H1 (cell line): ENCODE results near the gene NLRP11.

ENCODE experiments used
- CHD1 ChIP-seq: IDR thresholded peaks from 2 replicates; pipeline ENCODE4 v1.6.1; 2012; ENCODE audit warnings: low read depth, low read length, improper control_type of control experiment
- EGR1 ChIP-seq: IDR thresholded peaks from 2 replicates; pipeline ENCODE4 v1.6.1; 2011; ENCODE audit warnings: low read depth, low read length, borderline replicate concordance
- EZH2 ChIP-seq: fragments of 200-600 bp; sonication (generic); IDR thresholded peaks from 2 replicates; pipeline ENCODE4 v1.7.1; 2012; ENCODE audit warnings: low read depth, mild to moderate bottlenecking, moderate library complexity, low read length, inconsistent platforms; ENCODE audit not compliant: severe bottlenecking
- GABPA ChIP-seq: IDR thresholded peaks from 2 replicates; pipeline ENCODE4 v1.6.1; 2011; ENCODE audit warnings: mild to moderate bottlenecking, low read length, moderate library complexity, borderline replicate concordance; ENCODE audit not compliant: insufficient read depth
- KDM1A ChIP-seq: fragments of 200-600, 300-600 bp; sonication (generic); IDR thresholded peaks from 2 replicates; pipeline ENCODE4 v1.7.1; 2016; ENCODE audit warnings: mild to moderate bottlenecking, low read length, borderline replicate concordance
- SP4 ChIP-seq: IDR thresholded peaks from 2 replicates; pipeline ENCODE4 v1.6.1; 2012; ENCODE audit warnings: low read length, inconsistent platforms
- TAF1 ChIP-seq: IDR thresholded peaks from 2 replicates; pipeline ENCODE4 v1.6.1; 2011; ENCODE audit warnings: mild to moderate bottlenecking, low read depth, low read length
- YY1 ChIP-seq: IDR thresholded peaks from 2 replicates; pipeline ENCODE4 v1.6.1; 2011; ENCODE audit warnings: low read depth, mild to moderate bottlenecking, low read length
- ZNF274 ChIP-seq: IDR thresholded peaks from 2 replicates; pipeline ENCODE4 v1.7.0; 2012; ENCODE audit warnings: low read length, borderline replicate concordance; ENCODE audit errors: extremely low read depth
- TF ChIP-seq, protein P1 (sequence below): fragments of 300-600 bp; sonication (generic); IDR thresholded peaks from 2 replicates; pipeline ENCODE4 v1.7.1; 2012; ENCODE audit warnings: low read length, moderate library complexity, mild to moderate bottlenecking, inconsistent platforms; ENCODE audit not compliant: insufficient replicate concordance
- TF ChIP-seq, protein P2 (sequence below), 3 experiments: IDR thresholded peaks; 1 replicate in 2 of 3; 2 replicates in 1 of 3; pipeline versions ENCODE4 v1.5.1 to v1.6.1; 2011; ENCODE audit warnings: low read length in 3 of 3, mild to moderate bottlenecking in 3 of 3, inconsistent platforms in 2 of 3, low read depth in 1 of 3, moderate library complexity in 1 of 3; ENCODE audit not compliant: insufficient read depth in 1 of 3; ENCODE audit errors: control extremely low read depth in 1 of 3

DNA sequence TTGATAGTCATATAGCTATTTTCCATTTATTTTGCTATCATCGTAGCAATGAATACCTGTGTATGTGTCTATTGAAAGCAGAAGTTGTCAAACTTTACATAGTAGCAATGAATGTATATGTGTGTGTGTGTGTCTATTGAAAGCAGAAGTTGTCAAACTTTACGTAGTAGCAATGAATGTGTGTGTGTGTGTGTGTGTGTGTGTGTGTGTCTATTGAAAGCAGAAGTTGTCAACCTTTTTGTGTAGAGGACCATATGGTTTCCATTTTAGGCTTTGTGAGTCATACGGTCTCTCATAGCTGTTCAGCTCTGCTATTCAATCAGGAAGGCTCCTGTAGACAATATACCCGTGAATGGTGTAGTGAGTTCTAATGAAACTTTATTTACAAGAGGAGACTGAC, 25.4 kb upstream of the NLRP11 start:
- no peak for TF ChIP-seq EZH2
- TF ChIP-seq GABPA, result no peak
- TF ChIP-seq TAF1, result no peak
- TF ChIP-seq YY1, result no peak
- TF ChIP-seq, protein P1, sequence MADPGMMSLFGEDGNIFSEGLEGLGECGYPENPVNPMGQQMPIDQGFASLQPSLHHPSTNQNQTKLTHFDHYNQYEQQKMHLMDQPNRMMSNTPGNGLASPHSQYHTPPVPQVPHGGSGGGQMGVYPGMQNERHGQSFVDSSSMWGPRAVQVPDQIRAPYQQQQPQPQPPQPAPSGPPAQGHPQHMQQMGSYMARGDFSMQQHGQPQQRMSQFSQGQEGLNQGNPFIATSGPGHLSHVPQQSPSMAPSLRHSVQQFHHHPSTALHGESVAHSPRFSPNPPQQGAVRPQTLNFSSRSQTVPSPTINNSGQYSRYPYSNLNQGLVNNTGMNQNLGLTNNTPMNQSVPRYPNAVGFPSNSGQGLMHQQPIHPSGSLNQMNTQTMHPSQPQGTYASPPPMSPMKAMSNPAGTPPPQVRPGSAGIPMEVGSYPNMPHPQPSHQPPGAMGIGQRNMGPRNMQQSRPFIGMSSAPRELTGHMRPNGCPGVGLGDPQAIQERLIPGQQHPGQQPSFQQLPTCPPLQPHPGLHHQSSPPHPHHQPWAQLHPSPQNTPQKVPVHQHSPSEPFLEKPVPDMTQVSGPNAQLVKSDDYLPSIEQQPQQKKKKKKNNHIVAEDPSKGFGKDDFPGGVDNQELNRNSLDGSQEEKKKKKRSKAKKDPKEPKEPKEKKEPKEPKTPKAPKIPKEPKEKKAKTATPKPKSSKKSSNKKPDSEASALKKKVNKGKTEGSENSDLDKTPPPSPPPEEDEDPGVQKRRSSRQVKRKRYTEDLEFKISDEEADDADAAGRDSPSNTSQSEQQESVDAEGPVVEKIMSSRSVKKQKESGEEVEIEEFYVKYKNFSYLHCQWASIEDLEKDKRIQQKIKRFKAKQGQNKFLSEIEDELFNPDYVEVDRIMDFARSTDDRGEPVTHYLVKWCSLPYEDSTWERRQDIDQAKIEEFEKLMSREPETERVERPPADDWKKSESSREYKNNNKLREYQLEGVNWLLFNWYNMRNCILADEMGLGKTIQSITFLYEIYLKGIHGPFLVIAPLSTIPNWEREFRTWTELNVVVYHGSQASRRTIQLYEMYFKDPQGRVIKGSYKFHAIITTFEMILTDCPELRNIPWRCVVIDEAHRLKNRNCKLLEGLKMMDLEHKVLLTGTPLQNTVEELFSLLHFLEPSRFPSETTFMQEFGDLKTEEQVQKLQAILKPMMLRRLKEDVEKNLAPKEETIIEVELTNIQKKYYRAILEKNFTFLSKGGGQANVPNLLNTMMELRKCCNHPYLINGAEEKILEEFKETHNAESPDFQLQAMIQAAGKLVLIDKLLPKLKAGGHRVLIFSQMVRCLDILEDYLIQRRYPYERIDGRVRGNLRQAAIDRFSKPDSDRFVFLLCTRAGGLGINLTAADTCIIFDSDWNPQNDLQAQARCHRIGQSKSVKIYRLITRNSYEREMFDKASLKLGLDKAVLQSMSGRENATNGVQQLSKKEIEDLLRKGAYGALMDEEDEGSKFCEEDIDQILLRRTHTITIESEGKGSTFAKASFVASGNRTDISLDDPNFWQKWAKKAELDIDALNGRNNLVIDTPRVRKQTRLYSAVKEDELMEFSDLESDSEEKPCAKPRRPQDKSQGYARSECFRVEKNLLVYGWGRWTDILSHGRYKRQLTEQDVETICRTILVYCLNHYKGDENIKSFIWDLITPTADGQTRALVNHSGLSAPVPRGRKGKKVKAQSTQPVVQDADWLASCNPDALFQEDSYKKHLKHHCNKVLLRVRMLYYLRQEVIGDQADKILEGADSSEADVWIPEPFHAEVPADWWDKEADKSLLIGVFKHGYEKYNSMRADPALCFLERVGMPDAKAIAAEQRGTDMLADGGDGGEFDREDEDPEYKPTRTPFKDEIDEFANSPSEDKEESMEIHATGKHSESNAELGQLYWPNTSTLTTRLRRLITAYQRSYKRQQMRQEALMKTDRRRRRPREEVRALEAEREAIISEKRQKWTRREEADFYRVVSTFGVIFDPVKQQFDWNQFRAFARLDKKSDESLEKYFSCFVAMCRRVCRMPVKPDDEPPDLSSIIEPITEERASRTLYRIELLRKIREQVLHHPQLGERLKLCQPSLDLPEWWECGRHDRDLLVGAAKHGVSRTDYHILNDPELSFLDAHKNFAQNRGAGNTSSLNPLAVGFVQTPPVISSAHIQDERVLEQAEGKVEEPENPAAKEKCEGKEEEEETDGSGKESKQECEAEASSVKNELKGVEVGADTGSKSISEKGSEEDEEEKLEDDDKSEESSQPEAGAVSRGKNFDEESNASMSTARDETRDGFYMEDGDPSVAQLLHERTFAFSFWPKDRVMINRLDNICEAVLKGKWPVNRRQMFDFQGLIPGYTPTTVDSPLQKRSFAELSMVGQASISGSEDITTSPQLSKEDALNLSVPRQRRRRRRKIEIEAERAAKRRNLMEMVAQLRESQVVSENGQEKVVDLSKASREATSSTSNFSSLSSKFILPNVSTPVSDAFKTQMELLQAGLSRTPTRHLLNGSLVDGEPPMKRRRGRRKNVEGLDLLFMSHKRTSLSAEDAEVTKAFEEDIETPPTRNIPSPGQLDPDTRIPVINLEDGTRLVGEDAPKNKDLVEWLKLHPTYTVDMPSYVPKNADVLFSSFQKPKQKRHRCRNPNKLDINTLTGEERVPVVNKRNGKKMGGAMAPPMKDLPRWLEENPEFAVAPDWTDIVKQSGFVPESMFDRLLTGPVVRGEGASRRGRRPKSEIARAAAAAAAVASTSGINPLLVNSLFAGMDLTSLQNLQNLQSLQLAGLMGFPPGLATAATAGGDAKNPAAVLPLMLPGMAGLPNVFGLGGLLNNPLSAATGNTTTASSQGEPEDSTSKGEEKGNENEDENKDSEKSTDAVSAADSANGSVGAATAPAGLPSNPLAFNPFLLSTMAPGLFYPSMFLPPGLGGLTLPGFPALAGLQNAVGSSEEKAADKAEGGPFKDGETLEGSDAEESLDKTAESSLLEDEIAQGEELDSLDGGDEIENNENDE, result no peak
- TF ChIP-seq, protein P2, sequence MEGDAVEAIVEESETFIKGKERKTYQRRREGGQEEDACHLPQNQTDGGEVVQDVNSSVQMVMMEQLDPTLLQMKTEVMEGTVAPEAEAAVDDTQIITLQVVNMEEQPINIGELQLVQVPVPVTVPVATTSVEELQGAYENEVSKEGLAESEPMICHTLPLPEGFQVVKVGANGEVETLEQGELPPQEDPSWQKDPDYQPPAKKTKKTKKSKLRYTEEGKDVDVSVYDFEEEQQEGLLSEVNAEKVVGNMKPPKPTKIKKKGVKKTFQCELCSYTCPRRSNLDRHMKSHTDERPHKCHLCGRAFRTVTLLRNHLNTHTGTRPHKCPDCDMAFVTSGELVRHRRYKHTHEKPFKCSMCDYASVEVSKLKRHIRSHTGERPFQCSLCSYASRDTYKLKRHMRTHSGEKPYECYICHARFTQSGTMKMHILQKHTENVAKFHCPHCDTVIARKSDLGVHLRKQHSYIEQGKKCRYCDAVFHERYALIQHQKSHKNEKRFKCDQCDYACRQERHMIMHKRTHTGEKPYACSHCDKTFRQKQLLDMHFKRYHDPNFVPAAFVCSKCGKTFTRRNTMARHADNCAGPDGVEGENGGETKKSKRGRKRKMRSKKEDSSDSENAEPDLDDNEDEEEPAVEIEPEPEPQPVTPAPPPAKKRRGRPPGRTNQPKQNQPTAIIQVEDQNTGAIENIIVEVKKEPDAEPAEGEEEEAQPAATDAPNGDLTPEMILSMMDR (IDR thresholded peaks at IDR 0.05; ENCODE audit: control extremely low read depth in 1 of 3, insufficient read depth in 1 of 3, low read depth in 1 of 3, low read length in 3 of 3), result no peak
- no peak for TF ChIP-seq ZNF274
- no peak for TF ChIP-seq SP4
- no peak for TF ChIP-seq KDM1A
- no peak for TF ChIP-seq CHD1
- no peak for TF ChIP-seq EGR1
